Large intestine (tissue), 3 donors: ENCODE data around the gene UCP2. TPM values are rescaled to one million over a fixed set of nuclear protein-coding genes. Genes with fewer than 3 reads are reported as not detected.

ENCODE experiments used
- DNase-seq, 2 donors: peaks; one replicate each; pipeline versions ENCODE4 v3.0.0 to v3.0.0-alpha.2; 2013
- H3K27ac ChIP-seq: one replicate; pipeline ENCODE4 v1.5.1; 2013; ENCODE audit warnings: low read length
- H3K27me3 ChIP-seq: 2 replicates; pipeline ENCODE4 v1.6.1; 2013; ENCODE audit warnings: low read length; ENCODE audit not compliant: control insufficient read depth, insufficient read depth
- H3K36me3 ChIP-seq: 2 replicates; pipeline ENCODE4 v1.6.1; 2013; ENCODE audit warnings: low read length; ENCODE audit not compliant: control insufficient read depth, insufficient read depth
- H3K4me1 ChIP-seq: one replicate; pipeline ENCODE4 v1.6.1; 2013; ENCODE audit warnings: low read length; ENCODE audit not compliant: control insufficient read depth, insufficient read depth
- H3K4me3 ChIP-seq: one replicate; pipeline ENCODE4 v1.5.1; 2013; ENCODE audit warnings: low read length
- H3K9me3 ChIP-seq: one replicate; pipeline ENCODE4 v1.6.1; 2013; ENCODE audit warnings: mild to moderate bottlenecking, low read depth, low read length, moderate library complexity; ENCODE audit not compliant: control insufficient read depth
- WGBS: methylation state at CpG from one replicate; pipeline ENCODE4 v1.1.5; 2013; ENCODE audit warnings: low lambda C conversion rate; ENCODE audit not compliant: insufficient coverage; 5-methylcytosine and 5-hydroxymethylcytosine counted together
- polyA plus RNA-seq: library from polyadenylated mRNA; unstranded; fragments of 120-200 nt; gene quantifications from one replicate; pipeline ENCODE4 v1.2.1, GENCODE V29; 2013

UCP2 gene
- polyA plus RNA-seq, 1 donor: 47.7 TPM

- WGBS: no CpG with 5 or more reads among the region's 25 CpGs
- H3K27ac ChIP-seq: no peak overlapping the region
- no peak overlapping the region for H3K4me3 ChIP-seq
Observed at GRCh38 chr11:73957654-73958361, 24.8 kb downstream of the UCP2 start.

GRCh38 chr11:73956876-73957653 lies 25.6 kb downstream of the UCP2 start:
- H3K4me1 ChIP-seq: no peaks in the 10 kb centered on the region
- no peak for DNase-seq
- no peaks in the 10 kb centered on the region for H3K9me3 ChIP-seq
- peaks cover 19% of the 10 kb centered on the region for H3K27me3 ChIP-seq
- H3K27ac ChIP-seq: no peak overlapping the region
- no CpG with 5 or more reads among the region's 29 CpGs for WGBS
- H3K36me3 ChIP-seq: no peaks in the 10 kb centered on the region
- no peak overlapping the region for H3K4me3 ChIP-seq

More at GRCh38 chr11:73957654-73958361, 24.8 kb downstream of the UCP2 start:
- H3K36me3 ChIP-seq: no peaks in the 10 kb centered on the region
- H3K27me3 ChIP-seq: peaks cover 19% of the 10 kb centered on the region
- H3K4me1 ChIP-seq: no peaks in the 10 kb centered on the region
- no peaks in the 10 kb centered on the region for H3K9me3 ChIP-seq
- peak; percentile 41 to 86 for DNase-seq

DNA sequence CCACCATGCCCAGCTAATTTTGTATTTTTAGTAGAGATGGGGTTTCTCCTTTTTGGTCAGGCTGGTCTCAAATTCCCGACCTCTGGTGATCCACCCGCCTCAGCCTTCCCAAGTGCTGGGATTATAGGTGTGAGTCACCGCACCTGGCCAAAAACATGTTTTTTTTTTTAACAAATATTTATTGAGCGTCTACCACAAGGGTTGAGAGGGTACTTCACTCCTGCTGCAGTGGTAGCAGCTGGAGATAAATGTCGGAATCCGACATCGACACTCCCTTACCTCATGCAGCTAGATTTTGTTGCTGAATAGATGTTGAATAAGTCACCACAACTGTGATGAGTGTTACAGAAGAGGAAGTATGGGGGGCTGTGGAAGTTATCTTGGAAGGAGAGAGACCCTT lies 30.8 kb downstream of the UCP2 start:
- Histone ChIP-seq H3K9me3 (peaks cover 1% of the 10 kb centered on the region), H3K27ac (no peak overlapping the region), H3K4me3 (no peak overlapping the region), H3K4me1 (no peaks in the 10 kb centered on the region), H3K27me3 (peaks cover 1% of the 10 kb centered on the region), H3K36me3 (no peaks in the 10 kb centered on the region)
- WGBS: no CpG with 5 or more reads among the region's 7 CpGs
- DNase-seq: no peak

DNA sequence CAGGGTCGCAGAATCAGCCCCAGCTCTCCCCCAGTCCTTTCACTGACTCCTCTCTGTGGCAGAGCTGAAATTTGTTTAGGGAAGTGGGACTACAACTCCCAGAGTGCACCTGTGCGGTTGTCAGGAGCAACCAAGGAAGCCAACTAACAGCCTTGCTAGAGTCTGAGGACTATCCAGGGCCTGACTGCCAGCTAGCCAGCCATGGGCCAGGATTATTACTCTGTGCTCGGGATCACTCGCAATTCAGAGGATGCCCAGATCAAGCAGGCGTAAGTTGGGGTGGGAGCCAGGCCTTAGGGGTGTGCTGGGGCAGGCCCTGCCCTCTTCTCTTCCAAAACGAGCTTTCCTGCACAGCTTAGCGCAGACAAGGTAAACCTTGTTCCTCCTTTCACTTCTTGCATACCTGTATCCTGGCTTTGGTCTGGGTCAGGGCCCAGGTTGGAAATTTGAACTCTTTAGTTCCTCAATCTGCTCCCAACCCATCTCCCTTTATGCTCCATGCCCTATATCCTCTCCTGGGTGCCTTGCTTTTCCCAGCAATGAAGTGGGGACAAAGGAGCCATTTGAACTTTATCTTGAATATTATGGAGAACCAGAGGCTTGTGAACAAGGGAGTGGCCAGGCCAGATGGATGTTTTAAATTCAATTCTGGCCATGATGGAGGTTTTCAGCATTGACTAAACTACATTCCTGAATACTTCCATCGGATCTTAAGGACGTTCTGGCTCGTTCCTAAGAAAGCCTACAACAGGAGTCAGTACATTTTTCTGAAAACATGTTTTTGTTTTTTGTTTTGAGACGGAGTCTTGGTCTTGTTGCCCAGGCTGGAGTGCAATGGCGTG lies 31.6 kb downstream of the UCP2 start, which contains the start of gene DNAJB13:
Gene DNAJB13 (plus strand): TSS at position 158 of the 842 bp plus-strand sequence. CDS start 44 bp downstream, at position 202.
- no peaks in the 10 kb centered on the region for H3K36me3 ChIP-seq
- H3K4me3 ChIP-seq: no peak within 1 kb of the TSS
- no peak for DNase-seq
- no CpG with 5 or more reads among the region's 12 CpGs for WGBS
- no peak within 1 kb of the TSS for H3K27ac ChIP-seq
- H3K4me1 ChIP-seq: no peaks in the 10 kb centered on the region
- H3K27me3 ChIP-seq: no peaks in the 10 kb centered on the region
- H3K9me3 ChIP-seq: peaks cover 5% of the 10 kb centered on the region

DNA sequence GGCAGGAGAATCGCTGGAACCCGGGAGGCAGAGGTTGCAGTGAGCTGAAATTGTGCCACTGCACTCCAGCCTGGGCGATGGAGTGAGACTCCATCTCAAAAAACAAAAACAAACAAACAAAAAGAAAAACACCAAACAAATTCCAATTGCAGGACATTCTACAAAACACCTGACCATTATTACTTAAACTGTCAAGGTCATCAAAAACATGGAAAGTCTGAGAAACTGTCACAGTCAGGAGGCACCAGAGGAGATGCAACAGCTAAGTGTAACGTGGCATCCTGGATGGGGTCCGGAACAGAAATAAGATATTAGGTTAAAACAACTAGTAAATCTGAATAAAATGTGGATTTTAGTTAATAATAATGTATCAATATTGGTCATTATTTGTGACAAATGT lies 32.7 kb downstream of the UCP2 start:
- no peak overlapping the region for H3K4me3 ChIP-seq
- no peak overlapping the region for H3K27ac ChIP-seq
- no peak for DNase-seq
- no peaks in the 10 kb centered on the region for H3K4me1 ChIP-seq
- no peaks in the 10 kb centered on the region for H3K36me3 ChIP-seq
- no peaks in the 10 kb centered on the region for H3K27me3 ChIP-seq
- 100% methylated on average over 2 of the region's 5 CpGs for WGBS
- H3K9me3 ChIP-seq: peaks cover 5% of the 10 kb centered on the region

DNA sequence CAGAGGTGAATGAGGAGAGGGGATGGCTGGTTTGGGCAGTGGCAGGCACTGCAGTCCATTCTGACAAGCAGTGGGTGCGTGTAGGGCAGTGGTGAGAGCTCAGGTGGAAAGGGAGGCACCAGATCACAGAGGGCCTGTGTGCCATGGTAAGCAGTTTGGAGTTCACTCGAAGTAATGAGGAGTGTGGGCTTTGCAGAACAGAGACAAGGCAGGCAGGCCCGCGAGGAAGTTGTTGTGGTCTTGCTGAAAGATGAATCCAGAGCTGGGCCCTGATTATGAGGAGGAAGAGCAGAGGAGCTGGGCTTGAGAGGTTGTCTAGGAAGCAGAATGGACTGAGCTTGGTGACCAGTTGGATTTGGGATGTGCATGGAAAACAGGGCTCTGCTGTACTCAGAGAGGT lies 33.4 kb downstream of the UCP2 start:
- WGBS: 80% methylated on average over 1 of the region's 4 CpGs

DNA sequence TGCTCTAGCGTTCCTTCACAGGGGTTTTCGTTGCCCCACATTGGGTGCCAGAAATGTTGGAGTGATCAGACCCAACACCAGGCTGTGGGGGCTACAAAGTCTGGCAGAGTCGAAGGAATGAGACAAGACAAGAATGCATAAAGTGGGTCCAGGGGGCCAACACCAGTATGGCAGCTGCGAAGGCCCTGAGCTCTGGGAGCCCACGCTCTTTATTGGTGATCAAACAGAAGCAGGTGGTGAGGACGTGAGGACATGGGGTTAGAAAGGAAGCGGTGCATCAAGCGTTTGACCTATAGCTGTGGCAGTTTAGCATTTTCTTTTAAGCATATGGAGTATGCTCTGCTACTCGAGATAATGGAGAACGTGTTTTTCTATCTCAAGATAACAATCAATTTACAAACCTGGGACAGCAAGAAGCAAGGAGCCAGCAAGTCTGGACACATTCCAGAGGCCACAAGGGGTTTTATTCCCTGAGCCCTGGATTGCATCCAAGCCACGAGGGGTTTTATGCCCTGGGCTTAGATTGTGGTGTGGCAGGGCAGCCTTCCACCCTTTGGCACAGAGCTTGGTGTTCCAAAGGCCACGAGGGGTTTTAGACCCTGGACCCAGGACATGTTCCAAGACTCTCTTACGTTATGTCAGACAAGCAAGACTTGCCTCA lies 35.7 kb downstream of the UCP2 start:
- no peak overlapping the region for H3K27ac ChIP-seq
- WGBS: 100% methylated on average over 1 of the region's 13 CpGs
- H3K36me3 ChIP-seq: no peaks in the 10 kb centered on the region
- H3K9me3 ChIP-seq: peaks cover 5% of the 10 kb centered on the region
- H3K4me1 ChIP-seq: no peaks in the 10 kb centered on the region
- H3K4me3 ChIP-seq: no peak overlapping the region
- DNase-seq: no peak
- H3K27me3 ChIP-seq: no peaks in the 10 kb centered on the region

More for the DNA sequence above, 33.4 kb downstream of the UCP2 start:
- H3K4me3 ChIP-seq: no peak overlapping the region
- peaks cover 5% of the 10 kb centered on the region for H3K9me3 ChIP-seq
- H3K4me1 ChIP-seq: no peaks in the 10 kb centered on the region
- no peak overlapping the region for H3K27ac ChIP-seq
- no peaks in the 10 kb centered on the region for H3K36me3 ChIP-seq
- DNase-seq: no peak
- H3K27me3 ChIP-seq: no peaks in the 10 kb centered on the region

GRCh38 chr11:73945396-73945795 lies 37.2 kb downstream of the UCP2 start:
- H3K27ac ChIP-seq: no peak overlapping the region
- no peaks in the 10 kb centered on the region for H3K4me1 ChIP-seq
- DNase-seq: no peak
- no peaks in the 10 kb centered on the region for H3K27me3 ChIP-seq
- WGBS: no CpG with 5 or more reads among the region's 4 CpGs
- no peaks in the 10 kb centered on the region for H3K36me3 ChIP-seq
- H3K4me3 ChIP-seq: no peak overlapping the region
- peaks cover 5% of the 10 kb centered on the region for H3K9me3 ChIP-seq

GRCh38 chr11:73944901-73945300 lies 37.7 kb downstream of the UCP2 start:
- DNase-seq: no peak
- Histone ChIP-seq H3K9me3 (peaks cover 5% of the 10 kb centered on the region), H3K27ac (no peak overlapping the region), H3K27me3 (no peaks in the 10 kb centered on the region), H3K4me1 (no peaks in the 10 kb centered on the region), H3K36me3 (no peaks in the 10 kb centered on the region), H3K4me3 (no peak overlapping the region)
- 100% methylated on average over 2 of the region's 10 CpGs for WGBS

- WGBS: 100% methylated on average over 1 of the region's 6 CpGs
- Histone ChIP-seq H3K4me3 (no peak overlapping the region), H3K36me3 (no peaks in the 10 kb centered on the region), H3K9me3 (peaks cover 5% of the 10 kb centered on the region), H3K4me1 (no peaks in the 10 kb centered on the region), H3K27me3 (no peaks in the 10 kb centered on the region), H3K27ac (no peak overlapping the region)
- no peak for DNase-seq
Observed at GRCh38 chr11:73944085-73944484, 38.6 kb downstream of the UCP2 start.
